ENCODE measurements around the gene FGD6. TPM values are rescaled to one million over a fixed set of nuclear protein-coding genes. Genes with fewer than 3 reads are reported as not detected.

Gene FGD6
- total RNA-seq, 4 donors from 2014 or later: 16.2 to 46.9 (median 25.0) TPM

GRCh38 chr12:95259368-95259767 is 42.1 kb upstream of the FGD6 start:
- no peak overlapping the region for H3K27ac ChIP-seq
- TF ChIP-seq CTCF (IDR thresholded peaks at IDR 0.05) (no peak), POLR2AphosphoS5 (IDR thresholded peaks at IDR 0.05) (no peak), EP300 (IDR thresholded peaks at IDR 0.05) (no peak), POLR2A (IDR thresholded peaks at IDR 0.05) (no peak)
- no peaks in the 10 kb centered on the region for H3K27me3 ChIP-seq
- peaks cover 3% of the 10 kb centered on the region for H3K4me1 ChIP-seq
- no peak overlapping the region for H3K4me3 ChIP-seq
- WGBS: 36% methylated on average over 1 of the region's 1 CpG
- H3K9me3 ChIP-seq: no peaks in the 10 kb centered on the region
- DNase-seq (ENCODE audit: low spot score in 2 of 2): no peak
- H3K36me3 ChIP-seq: peaks cover 44% of the 10 kb centered on the region

GRCh38 chr12:95258803-95259202 is 41.5 kb upstream of the FGD6 start:
- Histone ChIP-seq H3K9me3 (no peaks in the 10 kb centered on the region), H3K27me3 (no peaks in the 10 kb centered on the region), H3K27ac (no peak overlapping the region), H3K4me3 (no peak overlapping the region), H3K4me1 (peaks cover 3% of the 10 kb centered on the region), H3K36me3 (peaks cover 43% of the 10 kb centered on the region)
- WGBS: 68% methylated on average over 2 of the region's 2 CpGs
- no peak for DNase-seq (ENCODE audit: low spot score in 2 of 2)
- no peak for TF ChIP-seq POLR2A (IDR thresholded peaks at IDR 0.05)
- no peak for TF ChIP-seq POLR2AphosphoS5 (IDR thresholded peaks at IDR 0.05)
- no peak for TF ChIP-seq EP300 (IDR thresholded peaks at IDR 0.05)
- TF ChIP-seq CTCF (IDR thresholded peaks at IDR 0.05): no peak

- no peak overlapping the region for H3K4me3 ChIP-seq
- H3K27ac ChIP-seq: no peak overlapping the region
- peaks cover 3% of the 10 kb centered on the region for H3K4me1 ChIP-seq
- no peaks in the 10 kb centered on the region for H3K27me3 ChIP-seq
- 97% methylated on average over 2 of the region's 2 CpGs for WGBS
- peaks cover 43% of the 10 kb centered on the region for H3K36me3 ChIP-seq
- no peak for DNase-seq (ENCODE audit: low spot score in 2 of 2)
- TF ChIP-seq POLR2AphosphoS5 (IDR thresholded peaks at IDR 0.05) (no peak), CTCF (IDR thresholded peaks at IDR 0.05) (no peak), POLR2A (IDR thresholded peaks at IDR 0.05) (no peak), EP300 (IDR thresholded peaks at IDR 0.05) (no peak)
- H3K9me3 ChIP-seq: no peaks in the 10 kb centered on the region
Measured at GRCh38 chr12:95258151-95258550, 40.9 kb upstream of the FGD6 start.

- 98% methylated on average over 3 of the region's 3 CpGs for WGBS
- TF ChIP-seq CTCF (IDR thresholded peaks at IDR 0.05) (no peak), POLR2A (IDR thresholded peaks at IDR 0.05) (no peak), POLR2AphosphoS5 (IDR thresholded peaks at IDR 0.05) (no peak), EP300 (IDR thresholded peaks at IDR 0.05) (no peak)
- H3K36me3 ChIP-seq: peaks cover 44% of the 10 kb centered on the region
Measured at GRCh38 chr12:95257541-95257940, 40.3 kb upstream of the FGD6 start.

GRCh38 chr12:95253386-95253785 is 36.1 kb upstream of the FGD6 start:
- no peak overlapping the region for H3K27ac ChIP-seq
- H3K4me1 ChIP-seq: peaks cover 8% of the 10 kb centered on the region
- TF ChIP-seq POLR2A (IDR thresholded peaks at IDR 0.05) (no peak), CTCF (IDR thresholded peaks at IDR 0.05) (no peak), POLR2AphosphoS5 (IDR thresholded peaks at IDR 0.05) (no peak), EP300 (IDR thresholded peaks at IDR 0.05) (no peak)
- no peak overlapping the region for H3K4me3 ChIP-seq
- H3K9me3 ChIP-seq: no peaks in the 10 kb centered on the region
- no peaks in the 10 kb centered on the region for H3K27me3 ChIP-seq
- no peak for DNase-seq (ENCODE audit: low spot score in 2 of 2)
- H3K36me3 ChIP-seq: peaks cover 46% of the 10 kb centered on the region

More at GRCh38 chr12:95257541-95257940, 40.3 kb upstream of the FGD6 start:
- Histone ChIP-seq H3K4me1 (peaks cover 3% of the 10 kb centered on the region), H3K4me3 (no peak overlapping the region), H3K27ac (no peak overlapping the region), H3K9me3 (no peaks in the 10 kb centered on the region), H3K27me3 (no peaks in the 10 kb centered on the region)
- DNase-seq (ENCODE audit: low spot score in 2 of 2): no peak
